ENCODE data around the gene FLOT1. TPM values are rescaled to one million over a fixed set of nuclear protein-coding genes. Genes with fewer than 3 reads are reported as not detected.

FLOT1 gene
- total RNA-seq, 1 experiment from 2014 or later: 116 TPM

- intact Hi-C loops (cut with micrococcal nuclease; ENCODE audit: unreplicated experiment): loop anchor here (2.0 kb wide), 1 partner anchor 26 kb away; the partner anchor contains the start of gene MDC1
- CTCF ChIA-PET: no interaction called here
- BruUV-seq (replicated peaks): TSS peak; percentile 66
Measured at GRCh38 chr6:30690403-30691207, 51.9 kb downstream of the FLOT1 start, which contains the start of gene NRM. Gene NRM (minus strand): TSS chr6:30690984. CDS start chr6:30690974, 10 bp downstream.

DNA sequence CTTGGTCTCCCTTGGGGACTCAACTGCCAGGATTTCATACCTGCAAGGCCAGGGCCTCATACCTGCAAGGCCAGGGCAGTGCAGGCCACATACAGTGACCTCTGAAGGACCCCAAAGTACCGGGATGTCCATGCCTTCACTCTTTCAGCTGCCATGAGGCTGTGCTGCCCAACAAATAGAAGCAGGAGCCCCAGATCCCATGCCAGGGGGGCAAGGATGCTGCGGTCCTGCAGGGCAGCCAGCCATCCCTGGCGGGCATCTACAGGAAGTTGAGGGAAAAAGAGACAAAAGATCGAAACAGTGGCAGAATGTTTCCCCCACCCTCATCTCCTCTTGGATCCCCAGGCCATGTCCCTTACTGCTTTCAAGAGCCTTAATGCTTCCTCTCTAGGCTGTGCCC, 52.5 kb downstream of the FLOT1 start:
- POLR2A ChIA-PET (ENCODE audit: low non-redundant PET): interaction anchor here (0.5 to 1.1 kb wide), 2 partner anchors 23 to 27 kb away, joined by 3 read pairs; partner anchors contain the start of gene MDC1

More at GRCh38 chr6:30690403-30691207, 51.9 kb downstream of the FLOT1 start, which contains the start of gene NRM:
- H3K4me1 ChIP-seq (ENCODE audit: insufficient read depth, low read length, poor library complexity, severe bottlenecking): peaks cover 29% of the 10 kb centered on the region
- POLR2A ChIA-PET (ENCODE audit: low non-redundant PET): interaction anchor here (0.5 kb wide), 1 partner anchor 23 kb away, joined by 3 read pairs; no protein-coding TSS in a partner anchor
- DNase-seq (ENCODE audit: low spot score): peak; percentile 92
- peak within 1 kb of the TSS; percentile 70 for H3K27ac ChIP-seq (ENCODE audit: low read depth, low read length, poor library complexity, severe bottlenecking)
- H3K9me3 ChIP-seq (ENCODE audit: low read depth, low read length, poor library complexity, severe bottlenecking): no peaks in the 10 kb centered on the region
- peak within 1 kb of the TSS; percentile 75 for H3K4me3 ChIP-seq (ENCODE audit: low read depth, low read length, poor library complexity, severe bottlenecking)
- TF ChIP-seq, protein P1, sequence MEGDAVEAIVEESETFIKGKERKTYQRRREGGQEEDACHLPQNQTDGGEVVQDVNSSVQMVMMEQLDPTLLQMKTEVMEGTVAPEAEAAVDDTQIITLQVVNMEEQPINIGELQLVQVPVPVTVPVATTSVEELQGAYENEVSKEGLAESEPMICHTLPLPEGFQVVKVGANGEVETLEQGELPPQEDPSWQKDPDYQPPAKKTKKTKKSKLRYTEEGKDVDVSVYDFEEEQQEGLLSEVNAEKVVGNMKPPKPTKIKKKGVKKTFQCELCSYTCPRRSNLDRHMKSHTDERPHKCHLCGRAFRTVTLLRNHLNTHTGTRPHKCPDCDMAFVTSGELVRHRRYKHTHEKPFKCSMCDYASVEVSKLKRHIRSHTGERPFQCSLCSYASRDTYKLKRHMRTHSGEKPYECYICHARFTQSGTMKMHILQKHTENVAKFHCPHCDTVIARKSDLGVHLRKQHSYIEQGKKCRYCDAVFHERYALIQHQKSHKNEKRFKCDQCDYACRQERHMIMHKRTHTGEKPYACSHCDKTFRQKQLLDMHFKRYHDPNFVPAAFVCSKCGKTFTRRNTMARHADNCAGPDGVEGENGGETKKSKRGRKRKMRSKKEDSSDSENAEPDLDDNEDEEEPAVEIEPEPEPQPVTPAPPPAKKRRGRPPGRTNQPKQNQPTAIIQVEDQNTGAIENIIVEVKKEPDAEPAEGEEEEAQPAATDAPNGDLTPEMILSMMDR (conservative IDR thresholded peaks at IDR 0.05; ENCODE audit: low read depth, low read length): no peak
- no peak for TF ChIP-seq EZH2 (IDR thresholded peaks at IDR 0.05; ENCODE audit: borderline replicate concordance, low read depth, low read length, poor library complexity, severe bottlenecking)
- no peaks in the 10 kb centered on the region for H3K27me3 ChIP-seq (replicated peaks; ENCODE audit: insufficient read depth, low read depth, low read length, poor library complexity)
- no peaks in the 10 kb centered on the region for H3K36me3 ChIP-seq (ENCODE audit: insufficient read depth, low read length, poor library complexity, severe bottlenecking)

More for the DNA sequence above, 52.5 kb downstream of the FLOT1 start:
- peak overlapping the region; percentile 75 for H3K4me3 ChIP-seq (ENCODE audit: low read depth, low read length, poor library complexity, severe bottlenecking)
- DNase-seq (ENCODE audit: low spot score): no peak
- peak overlapping the region; percentile 70 for H3K27ac ChIP-seq (ENCODE audit: low read depth, low read length, poor library complexity, severe bottlenecking)
- no peaks in the 10 kb centered on the region for H3K27me3 ChIP-seq (replicated peaks; ENCODE audit: insufficient read depth, low read depth, low read length, poor library complexity)
- TF ChIP-seq EZH2 (IDR thresholded peaks at IDR 0.05; ENCODE audit: borderline replicate concordance, low read depth, low read length, poor library complexity, severe bottlenecking): no peak
- TF ChIP-seq, protein P1 (conservative IDR thresholded peaks at IDR 0.05; ENCODE audit: low read depth, low read length): no peak
- peaks cover 35% of the 10 kb centered on the region for H3K4me1 ChIP-seq (ENCODE audit: insufficient read depth, low read length, poor library complexity, severe bottlenecking)
- H3K9me3 ChIP-seq (ENCODE audit: low read depth, low read length, poor library complexity, severe bottlenecking): no peaks in the 10 kb centered on the region
- no peaks in the 10 kb centered on the region for H3K36me3 ChIP-seq (ENCODE audit: insufficient read depth, low read length, poor library complexity, severe bottlenecking)
- CTCF ChIA-PET: no interaction called here
- BruUV-seq (replicated peaks): no TSS peak
- intact Hi-C loops (cut with micrococcal nuclease; ENCODE audit: unreplicated experiment): loop anchor here (2.0 kb wide), 1 partner anchor 27 kb away; the partner anchor contains the start of gene MDC1
